ENCODE measurements around the gene AQP1. TPM values are rescaled to one million over a fixed set of nuclear protein-coding genes. Genes with fewer than 3 reads are reported as not detected.

AQP1 gene
- total and polyA plus RNA-seq, 2 of the 8 experiments (the other 6 are each of a cell fraction or from before 2014, with no cell fraction given): 0.18 to 0.19 TPM

GRCh38 chr7:30928254-30928872 lies 16.7 kb downstream of the AQP1 start:
- Histone ChIP-seq H3K4me2 (ENCODE audit: insufficient read depth in 1 of 2, low read depth in 2 of 2, low read length in 2 of 2) (no peak overlapping the region), H3K79me1 (ENCODE audit: low read depth, low read length) (no peaks in the 10 kb centered on the region), H3K4me3 (ENCODE audit: extremely low read depth in 1 of 4, insufficient read depth in 2 of 4, low read depth in 3 of 4, low read length in 4 of 4) (no peak overlapping the region), H4K8ac (ENCODE audit: extremely low read depth, insufficient read depth, low read length) (no peak overlapping the region), H2BK15ac (ENCODE audit: low read length) (no peak overlapping the region), H3K36me3 (ENCODE audit: control insufficient read depth in 2 of 4, insufficient read depth in 4 of 4, low read length in 3 of 4) (no peaks in the 10 kb centered on the region), H3K27me3 (replicated peaks in 1 of 4; ENCODE audit: control insufficient read depth in 3 of 4, extremely low read depth in 1 of 4, insufficient read depth in 3 of 4, low read length in 3 of 4) (peaks cover 0 to 5% (median 0%) of the 10 kb centered on the region in 4 experiments; a peak in 1 of 7 replicates), H3K23me2 (ENCODE audit: low read depth, low read length) (no peaks in the 10 kb centered on the region; the same call in 1 of the 2 replicates), H3K56ac (replicated peaks; ENCODE audit: insufficient read length, low read depth, low read length) (no peak overlapping the region), H3K79me2 (ENCODE audit: control insufficient read depth in 1 of 2, insufficient read depth in 2 of 2, low read length in 2 of 2) (no peaks in the 10 kb centered on the region), H3K9ac (replicated peaks in 1 of 4; ENCODE audit: extremely low read depth in 1 of 4, low read depth in 3 of 4, low read length in 3 of 4) (no peak overlapping the region), H4K91ac (replicated peaks; ENCODE audit: insufficient read length, low read length) (no peak overlapping the region), H3K4me1 (replicated peaks in 1 of 4; ENCODE audit: control insufficient read depth in 3 of 4, insufficient read depth in 4 of 4, low read length in 3 of 4) (peaks cover 0 to 2% (median under 1%) of the 10 kb centered on the region in 4 experiments; a peak in 5 of 7 replicates), H2BK20ac (ENCODE audit: low read length) (no peak overlapping the region), H3K4ac (replicated peaks; ENCODE audit: insufficient read length, low read depth, low read length) (no peak overlapping the region), H2AFZ (ENCODE audit: low read length) (no peak overlapping the region), H3K9me3 (ENCODE audit: insufficient read depth in 2 of 2, low read depth in 1 of 2, low read length in 1 of 2) (no peaks in the 10 kb centered on the region), H4K20me1 (replicated peaks in 1 of 2; ENCODE audit: control insufficient read depth in 1 of 2, insufficient read depth in 2 of 2, low read length in 2 of 2) (no peaks in the 10 kb centered on the region), H2BK12ac (ENCODE audit: low read depth, low read length) (no peak overlapping the region), H4K5ac (ENCODE audit: insufficient read length, low read depth, low read length) (no peak overlapping the region), H2BK120ac (replicated peaks; ENCODE audit: low read depth, low read length) (no peak overlapping the region), H3K14ac (ENCODE audit: insufficient read length) (no peak overlapping the region), H2AK5ac (ENCODE audit: low read depth, low read length) (no peak overlapping the region), H2BK5ac (ENCODE audit: low read depth, low read length) (no peak overlapping the region), H3K27ac (ENCODE audit: low read depth, low read length) (no peak overlapping the region), H3K18ac (ENCODE audit: extremely low read depth, low read length) (no peak overlapping the region), H3K23ac (ENCODE audit: insufficient read length) (no peak overlapping the region)
- TF ChIP-seq KDM4A (IDR thresholded peaks at IDR 0.05; ENCODE audit: low read depth, low read length, severe bottlenecking): no peak
- no peak for TF ChIP-seq CTBP2 (IDR thresholded peaks at IDR 0.05; ENCODE audit: borderline replicate concordance, insufficient read depth, insufficient read length, low read length)
- TF ChIP-seq E2F6 (IDR thresholded peaks at IDR 0.05): no peak
- TF ChIP-seq CBX8 (IDR thresholded peaks at IDR 0.05; ENCODE audit: borderline replicate concordance, low read depth, low read length): no peak
- no peak for TF ChIP-seq KDM1A (IDR thresholded peaks at IDR 0.05; ENCODE audit: borderline replicate concordance, low read length)
- TF ChIP-seq GTF2F1 (IDR thresholded peaks at IDR 0.05; ENCODE audit: borderline replicate concordance, low read depth, low read length): no peak
- ChIA-PET CTCF (ENCODE audit: partially characterized antibody) (interaction anchor here (0.8 to 12.0 kb wide), 3 partner anchors 10 to 46 kb away, joined by 3 to 309 read pairs (median 5); partner anchors contain the start of gene GHRHR), POLR2A (ENCODE audit: partially characterized antibody) (no interaction called here)
- FAIRE-seq: no peak
- 92% methylated on average over 10 of the region's 13 CpGs; no CpG with 5 or more reads in 1 of the 2 experiments for WGBS, 2 experiments (ENCODE audit: extremely low coverage in 1 of 2, insufficient coverage in 1 of 2, insufficient read length in 1 of 2, insufficient replicate concordance in 2 of 2, low coverage in 1 of 2, low lambda C conversion rate in 2 of 2, missing lambda C conversion rate in 1 of 2)
- DNase-seq (ENCODE audit: low read depth in 1 of 2, low spot score in 2 of 2): peak in 1 of 2 experiments; percentile 24
